GM13976 (cell line): Measurements from ENCODE around the gene GZMM.
A peak's percentile ranks its signal among the peaks of the same experiment; 100 is the strongest.

Experiments
- DNase-seq: peaks from one replicate; pipeline ENCODE4 v3.0.0; 2012; ENCODE audit warnings: low spot score
- CTCF ChIP-seq: IDR thresholded peaks from 2 replicates; pipeline ENCODE4 v1.5.1; 2012; ENCODE audit warnings: borderline replicate concordance, mild to moderate bottlenecking; ENCODE audit not compliant: insufficient read depth; ENCODE audit errors: extremely low read depth, missing control alignments, control extremely low read depth
- in situ Hi-C: fragments of 300-500 bp; cut with MboI; formaldehyde crosslinking; loops from one replicate; pipeline ENCODE4 v1.12.0; 2022; ENCODE audit warnings: low sequenced_read_pairs, mixed read lengths, inconsistent platforms; ENCODE audit not compliant: unreplicated experiment

Gene GZMM

GRCh38 chr19:506404-507285, 37.2 kb upstream of the GZMM start:
- peak; percentile 98 for DNase-seq
- in situ Hi-C loops: no loop called here
- peak; percentile 98 for TF ChIP-seq CTCF

GRCh38 chr19:507286-508203, 36.3 kb upstream of the GZMM start, which contains the start of gene TPGS1:
Gene TPGS1, plus strand, starts transcription at chr19:507497. Its CDS starts 10 bp downstream, at chr19:507507.
- no peak for TF ChIP-seq CTCF
- in situ Hi-C loops: no loop called here
- peak; percentile 87 for DNase-seq

- no peak for DNase-seq
- in situ Hi-C loops: no loop called here
- TF ChIP-seq CTCF: no peak
Observed at GRCh38 chr19:508204-509150, 35.4 kb upstream of the GZMM start.

- DNase-seq: peak; percentile 91
- TF ChIP-seq CTCF: peak; percentile 89
- in situ Hi-C loops: no loop called here
Observed at GRCh38 chr19:510606-511100, 33.2 kb upstream of the GZMM start.

GRCh38 chr19:511101-511851, 32.6 kb upstream of the GZMM start:
- no peak for TF ChIP-seq CTCF
- in situ Hi-C loops: no loop called here
- DNase-seq: no peak
